PC-3 (cell line): ENCODE data around the gene SNRPA1. TPM values are rescaled to one million over a fixed set of nuclear protein-coding genes. Genes with fewer than 3 reads are reported as not detected.
A peak's percentile ranks its signal among the peaks of the same experiment; 100 is the strongest.

Experiments
- ATAC-seq: fragments of 200-7000 bp; cut with Tn5 transposase; 2 replicates; pipeline ENCODE4 v1.9.1; 2020; ENCODE audit warnings: mild to moderate bottlenecking, moderate library complexity
- BruUV-seq: library from RNA; stranded (reverse); fragments of 400-500 nt; replicated peaks from 2 replicates; lab custom pipeline; 2021; lab: Mats Ljungman, UMichigan
- CTCF ChIA-PET: fragments of 300-600 bp; sonication (Branson Sonifier 250); formaldehyde crosslinking; loops from one replicate; lab custom pipeline; 2022; ENCODE audit warnings: antibody characterized with exemption; lab: Charles Lee
- POLR2A ChIA-PET: fragments of 300-600 bp; sonication (Branson Sonifier 250); formaldehyde crosslinking; loops from one replicate; lab custom pipeline; 2022; ENCODE audit warnings: antibody characterized with exemption; ENCODE audit not compliant: unreplicated experiment; lab: Charles Lee
- DNase-seq: peaks from one replicate; pipeline ENCODE4 v3.0.0-alpha.2; 2015
- H2AFZ ChIP-seq: fragments of 300-600 bp; sonication (generic); 2 replicates; pipeline ENCODE4 v1.6.0; 2016; ENCODE audit warnings: antibody characterized with exemption, low read length
- H3F3A ChIP-seq: fragments of 300-600 bp; sonication (generic); one replicate; pipeline ENCODE4 v1.6.0; 2017; ENCODE audit warnings: antibody characterized with exemption, low read length, control low read depth, mild to moderate bottlenecking; ENCODE audit not compliant: unreplicated experiment
- H3K27ac ChIP-seq: fragments of 300-600 bp; sonication (generic); 2 replicates; pipeline ENCODE4 v1.5.1; 2016; ENCODE audit warnings: mild to moderate bottlenecking, low read length
- H3K27me3 ChIP-seq: fragments of 300-600 bp; sonication (generic); 2 replicates; pipeline ENCODE4 v1.6.1; 2016; ENCODE audit warnings: low read length, mixed read lengths
- H3K36me3 ChIP-seq: fragments of 300-600 bp; sonication (generic); 2 replicates; pipeline ENCODE4 v1.6.1; 2016; ENCODE audit warnings: low read depth, mixed run types, low read length, mixed read lengths
- H3K4me1 ChIP-seq: fragments of 300-600 bp; sonication (generic); 2 replicates; pipeline ENCODE4 v1.5.1; 2016; ENCODE audit warnings: low read length; ENCODE audit not compliant: insufficient read depth
- H3K4me2 ChIP-seq: fragments of 300-600 bp; sonication (generic); 2 replicates; pipeline ENCODE4 v1.6.0; 2016; ENCODE audit warnings: low read length
- H3K4me3 ChIP-seq: fragments of 300-600 bp; sonication (generic); 2 replicates; pipeline ENCODE4 v1.5.1; 2016; ENCODE audit warnings: mild to moderate bottlenecking, low read length, mixed read lengths
- H3K79me2 ChIP-seq: fragments of 300-600 bp; sonication (generic); 2 replicates; pipeline ENCODE4 v1.6.1; 2017; ENCODE audit warnings: low read length, mixed read lengths
- H3K9ac ChIP-seq: fragments of 300-600 bp; sonication (generic); 2 replicates; pipeline ENCODE4 v1.6.0; 2016; ENCODE audit warnings: mild to moderate bottlenecking, low read length
- H3K9me2 ChIP-seq: fragments of 300-600 bp; sonication (generic); replicated peaks from 2 replicates; pipeline ENCODE4 v1.6.1; 2016; ENCODE audit warnings: mixed run types, low read length, mixed read lengths
- H3K9me3 ChIP-seq: fragments of 300-600 bp; sonication (generic); 2 replicates; pipeline ENCODE4 v1.6.1; 2016; ENCODE audit warnings: low read length, mixed read lengths
- H4K20me1 ChIP-seq: fragments of 300-600 bp; sonication (generic); 2 replicates; pipeline ENCODE4 v1.6.1; 2016; ENCODE audit warnings: low read length, mixed read lengths
- EZH2 ChIP-seq: fragments of 300-600 bp; sonication (generic); IDR thresholded peaks from one replicate; pipeline ENCODE4 v1.6.1; 2017; ENCODE audit warnings: antibody characterized with exemption, mild to moderate bottlenecking, low read length; ENCODE audit not compliant: unreplicated experiment
- EZH2phosphoT487 ChIP-seq: fragments of 300-600 bp; sonication (generic); IDR thresholded peaks from 2 replicates; pipeline ENCODE4 v1.6.1; 2018; ENCODE audit warnings: mild to moderate bottlenecking, antibody characterized with exemption, low read length, borderline replicate concordance
- intact Hi-C: fragments of 100-400 bp; cut with micrococcal nuclease; formaldehyde crosslinking; loops from 2 replicates; pipeline ENCODE4 v1.9.0; 2023
- total RNA-seq: library from RNA; depleted of rRNA; stranded (reverse); fragments of >200 nt; gene quantifications from 2 replicates; pipeline ENCODE4 v1.2.3, GENCODE V29; 2014
- TF ChIP-seq, protein P1 (sequence below): fragments of 300-600 bp; sonication (generic); conservative IDR thresholded peaks from 2 replicates; pipeline ENCODE4 v1.5.1; 2017; ENCODE audit warnings: antibody characterized with exemption, low read depth, mild to moderate bottlenecking, low read length

Gene SNRPA1
- total RNA-seq, 1 experiment from 2014 or later = 66.1 TPM

DNA sequence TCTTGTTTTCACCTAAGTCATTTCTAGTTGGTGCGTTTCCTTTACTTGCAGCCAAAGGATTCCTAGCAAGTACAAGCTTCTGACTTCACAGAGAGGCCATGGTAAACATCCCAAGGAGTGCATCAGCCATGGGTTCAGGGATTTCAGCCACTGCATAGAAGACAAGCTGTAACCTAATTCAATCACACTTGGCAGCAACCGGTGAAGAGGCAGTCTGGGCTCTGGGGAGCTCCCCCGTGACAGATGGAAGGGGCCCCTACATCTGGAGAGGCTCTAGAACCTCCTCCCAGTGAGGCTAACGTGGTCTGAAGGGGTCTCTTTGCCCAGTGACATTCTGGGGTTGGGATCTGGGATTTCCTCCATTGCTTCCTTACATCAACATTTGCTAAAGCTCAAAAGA is 8.4 kb upstream of the SNRPA1 start:
- H3F3A ChIP-seq = no peaks in the 10 kb centered on the region
- H2AFZ ChIP-seq = no peak overlapping the region
- DNase-seq (no peak), ATAC-seq (no peak)
- no peaks in the 10 kb centered on the region for H3K9me2 ChIP-seq
- POLR2A ChIA-PET = no interaction called here
- no peaks in the 10 kb centered on the region for H3K4me1 ChIP-seq
- H3K9me3 ChIP-seq = no peaks in the 10 kb centered on the region
- TF ChIP-seq, protein P1, sequence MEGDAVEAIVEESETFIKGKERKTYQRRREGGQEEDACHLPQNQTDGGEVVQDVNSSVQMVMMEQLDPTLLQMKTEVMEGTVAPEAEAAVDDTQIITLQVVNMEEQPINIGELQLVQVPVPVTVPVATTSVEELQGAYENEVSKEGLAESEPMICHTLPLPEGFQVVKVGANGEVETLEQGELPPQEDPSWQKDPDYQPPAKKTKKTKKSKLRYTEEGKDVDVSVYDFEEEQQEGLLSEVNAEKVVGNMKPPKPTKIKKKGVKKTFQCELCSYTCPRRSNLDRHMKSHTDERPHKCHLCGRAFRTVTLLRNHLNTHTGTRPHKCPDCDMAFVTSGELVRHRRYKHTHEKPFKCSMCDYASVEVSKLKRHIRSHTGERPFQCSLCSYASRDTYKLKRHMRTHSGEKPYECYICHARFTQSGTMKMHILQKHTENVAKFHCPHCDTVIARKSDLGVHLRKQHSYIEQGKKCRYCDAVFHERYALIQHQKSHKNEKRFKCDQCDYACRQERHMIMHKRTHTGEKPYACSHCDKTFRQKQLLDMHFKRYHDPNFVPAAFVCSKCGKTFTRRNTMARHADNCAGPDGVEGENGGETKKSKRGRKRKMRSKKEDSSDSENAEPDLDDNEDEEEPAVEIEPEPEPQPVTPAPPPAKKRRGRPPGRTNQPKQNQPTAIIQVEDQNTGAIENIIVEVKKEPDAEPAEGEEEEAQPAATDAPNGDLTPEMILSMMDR = no peak
- no peak for TF ChIP-seq EZH2phosphoT487
- TF ChIP-seq EZH2 = no peak
- H3K9ac ChIP-seq = no peak overlapping the region
- no peak overlapping the region for H3K27ac ChIP-seq
- intact Hi-C loops = no loop called here
- no TSS peak for BruUV-seq
- no peak overlapping the region for H3K4me3 ChIP-seq
- H3K27me3 ChIP-seq = no peaks in the 10 kb centered on the region
- CTCF ChIA-PET = no interaction called here
- H4K20me1 ChIP-seq = no peaks in the 10 kb centered on the region
- no peak overlapping the region for H3K4me2 ChIP-seq
- H3K36me3 ChIP-seq = no peaks in the 10 kb centered on the region
- H3K79me2 ChIP-seq = no peaks in the 10 kb centered on the region

GRCh38 chr15:101296418-101297405 is 1.7 kb upstream of the SNRPA1 start:
- Histone ChIP-seq H3K27ac (peak overlapping the region; percentile 17), H3K27me3 (no peaks in the 10 kb centered on the region), H3F3A (peaks cover 4% of the 10 kb centered on the region), H3K79me2 (peaks cover 34% of the 10 kb centered on the region), H4K20me1 (peaks cover 28% of the 10 kb centered on the region), H3K4me2 (peak overlapping the region; percentile 81), H3K36me3 (peaks cover 3% of the 10 kb centered on the region; the same call in 1 of the 2 replicates), H3K4me3 (peak overlapping the region; percentile 100), H3K4me1 (peaks cover 32% of the 10 kb centered on the region), H3K9me3 (no peaks in the 10 kb centered on the region), H2AFZ (no peak overlapping the region), H3K9me2 (no peaks in the 10 kb centered on the region), H3K9ac (no peak overlapping the region)
- CTCF ChIA-PET = interaction anchor here (0.6 kb wide), 1 partner anchor 289 kb away, joined by 3 read pairs; no protein-coding TSS in a partner anchor
- BruUV-seq = no TSS peak
- DNase-seq (peak; percentile 70), ATAC-seq (peak; percentile 51)
- POLR2A ChIA-PET = interaction anchor here (0.6 kb wide), 1 partner anchor 427 kb away, joined by 3 read pairs; no protein-coding TSS in a partner anchor
- intact Hi-C loops = loop anchor here (10.0 kb wide), 1 partner anchor 278 kb away; no protein-coding TSS in a partner anchor
- TF ChIP-seq EZH2phosphoT487 (no peak), EZH2 (no peak)
- TF ChIP-seq, protein P1 = no peak
